DND-41 (cell line): ENCODE data around the gene HCRT.

Source experiments
- ATAC-seq: fragments of 200-7000 bp; cut with Tn5 transposase; 3 replicates; pipeline ENCODE4 v1.9.1; 2021; ENCODE audit warnings: low read depth; ENCODE audit not compliant: insufficient read depth
- DNase-seq: peaks from one replicate; pipeline ENCODE4 v3.0.0-alpha.2; 2020
- H2AFZ ChIP-seq: 2 replicates; pipeline ENCODE4 v1.6.0; 2012; ENCODE audit warnings: low read depth, low read length
- H3K27ac ChIP-seq: 2 replicates; pipeline ENCODE4 v1.5.1; 2012; ENCODE audit warnings: low read length, inconsistent platforms
- H3K27me3 ChIP-seq: fragments of 200-600 bp; sonication (generic); 2 replicates; pipeline ENCODE4 v1.6.0; 2012; ENCODE audit warnings: low read length, mild to moderate bottlenecking, inconsistent platforms; ENCODE audit not compliant: insufficient read depth, poor library complexity
- H3K36me3 ChIP-seq: 2 replicates; pipeline ENCODE4 v1.5.1; 2012; ENCODE audit warnings: low read length, inconsistent platforms; ENCODE audit not compliant: insufficient read depth
- H3K4me1 ChIP-seq: 2 replicates; pipeline ENCODE4 v1.5.1; 2012; ENCODE audit warnings: mild to moderate bottlenecking, low read length; ENCODE audit not compliant: insufficient read depth
- H3K4me2 ChIP-seq: 2 replicates; pipeline ENCODE4 v1.6.0; 2012; ENCODE audit warnings: mild to moderate bottlenecking, moderate library complexity, low read length, inconsistent platforms; ENCODE audit not compliant: insufficient read depth
- H3K4me3 ChIP-seq, 2 experiments: fragments of 200-600 bp in 1 of 2; shearing (Covaris generic) in 1 of 2; 2 replicates each; pipeline ENCODE4 v1.5.1; 2012 to 2016; ENCODE audit warnings: inconsistent platforms in 2 of 2, low read length in 2 of 2, mild to moderate bottlenecking in 2 of 2, low read depth in 1 of 2, moderate library complexity in 1 of 2
- H3K79me2 ChIP-seq: 2 replicates; pipeline ENCODE4 v1.6.0; 2012; ENCODE audit warnings: low read length, inconsistent platforms; ENCODE audit not compliant: insufficient read depth
- H3K9ac ChIP-seq: 2 replicates; pipeline ENCODE4 v1.6.0; 2012; ENCODE audit warnings: low read depth, mild to moderate bottlenecking, inconsistent platforms, low read length, moderate library complexity
- H3K9me3 ChIP-seq: 2 replicates; pipeline ENCODE4 v1.5.1; 2012; ENCODE audit warnings: low read length, moderate library complexity, mild to moderate bottlenecking, inconsistent platforms; ENCODE audit not compliant: insufficient read depth, severe bottlenecking
- H4K20me1 ChIP-seq: 2 replicates; pipeline ENCODE4 v1.6.0; 2012; ENCODE audit warnings: low read length; ENCODE audit not compliant: insufficient read depth
- CTCF ChIP-seq: IDR thresholded peaks from 2 replicates; pipeline ENCODE4 v1.5.1; 2012; ENCODE audit warnings: borderline replicate concordance, low read length, moderate library complexity, mild to moderate bottlenecking; ENCODE audit not compliant: poor library complexity, severe bottlenecking; ENCODE audit errors: extremely low read depth
- EZH2 ChIP-seq: IDR thresholded peaks from 3 replicates; pipeline ENCODE4 v1.6.1; 2012; ENCODE audit warnings: borderline replicate concordance, low read depth, mild to moderate bottlenecking, moderate library complexity, low read length, inconsistent platforms; ENCODE audit not compliant: severe bottlenecking

The HCRT gene

DNA sequence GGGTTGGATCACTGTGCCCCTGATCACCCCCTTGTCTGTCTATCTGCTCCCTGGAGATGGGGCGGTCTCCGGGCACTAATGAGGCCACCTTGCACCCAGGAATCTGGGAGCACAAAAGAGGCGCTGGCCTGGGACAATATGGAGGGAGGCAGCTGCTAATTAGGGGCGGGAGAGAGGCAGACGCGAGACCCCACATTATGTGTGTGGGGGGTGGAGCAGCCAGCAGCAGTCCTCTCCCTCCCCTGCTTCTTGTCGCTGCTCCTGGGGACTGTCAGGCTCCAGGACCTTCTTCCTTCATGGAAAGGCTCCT lies 324 bp upstream of the HCRT start:
- Histone ChIP-seq H3K4me1 (peaks cover 26% of the 10 kb centered on the region), H3K79me2 (no peaks in the 10 kb centered on the region), H3K27me3 (no peaks in the 10 kb centered on the region), H3K9ac (no peak overlapping the region), H3K4me3 (no peak overlapping the region), H2AFZ (no peak overlapping the region), H3K36me3 (no peaks in the 10 kb centered on the region), H3K4me2 (no peak overlapping the region), H4K20me1 (no peaks in the 10 kb centered on the region), H3K9me3 (no peaks in the 10 kb centered on the region), H3K27ac (no peak overlapping the region)
- DNase-seq (no peak), ATAC-seq (no peak)
- TF ChIP-seq EZH2 = no peak
- no peak for TF ChIP-seq CTCF

- H3K79me2 ChIP-seq = no peaks in the 10 kb centered on the region
- H3K27me3 ChIP-seq = no peaks in the 10 kb centered on the region
- ATAC-seq (peak; percentile 82), DNase-seq (peak; percentile 79)
- peak overlapping the region; percentile 99 for H2AFZ ChIP-seq
- peak; percentile 88 for TF ChIP-seq CTCF
- TF ChIP-seq EZH2 = no peak
- H3K4me2 ChIP-seq = peak overlapping the region; percentile 93
- H3K4me3 ChIP-seq = peak overlapping the region; percentile 71 to 95
- peaks cover 26% of the 10 kb centered on the region for H3K4me1 ChIP-seq
- no peaks in the 10 kb centered on the region for H4K20me1 ChIP-seq
- no peaks in the 10 kb centered on the region for H3K36me3 ChIP-seq
- peak overlapping the region; percentile 81 for H3K27ac ChIP-seq
- peak overlapping the region; percentile 84 for H3K9ac ChIP-seq
- no peaks in the 10 kb centered on the region for H3K9me3 ChIP-seq
Measured at GRCh38 chr17:42183741-42184711, 1.2 kb downstream of the HCRT start.

DNA sequence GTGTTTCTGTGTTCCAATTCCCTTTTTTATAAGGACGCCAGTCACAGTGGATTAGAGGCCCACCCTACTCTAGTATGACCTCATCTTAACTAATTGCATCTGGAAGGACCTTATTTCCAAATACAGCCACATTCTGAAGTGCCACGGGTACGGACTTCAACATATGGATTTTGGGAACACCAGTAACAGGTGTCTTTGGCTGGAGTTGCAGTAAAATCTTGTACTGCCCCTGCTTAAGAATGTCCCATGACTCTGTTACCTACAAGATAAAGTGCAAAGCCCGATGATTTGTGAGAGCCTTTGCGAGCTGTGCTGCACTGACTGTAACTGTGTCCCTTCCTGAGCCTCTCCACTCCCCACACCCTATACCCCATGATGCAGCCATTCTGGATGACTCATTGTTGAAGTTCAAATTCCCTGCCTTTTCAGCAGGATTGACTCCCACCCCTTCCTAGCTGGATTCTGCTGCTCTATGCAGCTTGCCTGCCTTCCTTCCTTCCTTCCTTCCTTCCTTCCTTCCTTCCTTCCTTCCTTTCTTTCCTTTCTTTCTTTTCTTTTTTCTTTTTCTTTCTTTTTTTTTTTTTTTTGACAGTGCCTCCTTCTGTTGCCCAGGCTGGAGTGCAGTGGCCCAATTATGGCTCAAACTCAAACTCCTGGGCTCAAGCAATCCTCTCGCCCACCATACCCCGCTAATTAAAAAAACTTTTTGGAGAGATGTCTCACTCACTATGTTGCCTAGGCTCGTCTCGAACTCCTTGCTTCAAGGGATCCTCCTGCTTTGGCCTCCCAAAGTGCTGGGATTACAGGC lies 2.1 kb downstream of the HCRT start:
- TF ChIP-seq CTCF (no peak), EZH2 (no peak)
- Histone ChIP-seq H3K4me3 (peak overlapping the region; percentile 71 to 95), H3K79me2 (no peaks in the 10 kb centered on the region), H3K9me3 (no peaks in the 10 kb centered on the region), H3K27me3 (no peaks in the 10 kb centered on the region), H3K9ac (peak overlapping the region; percentile 84), H3K4me1 (peaks cover 26% of the 10 kb centered on the region), H2AFZ (peak overlapping the region; percentile 99), H3K36me3 (no peaks in the 10 kb centered on the region), H4K20me1 (no peaks in the 10 kb centered on the region), H3K4me2 (peak overlapping the region; percentile 93), H3K27ac (peak overlapping the region; percentile 81)
- DNase-seq (no peak), ATAC-seq (no peak)
